ENCODE measurements around the gene HIVEP3. TPM values are rescaled to one million over a fixed set of nuclear protein-coding genes. Genes with fewer than 3 reads are reported as not detected.

Gene HIVEP3
- total and polyA plus RNA-seq, 2 donors (not counting 1 experiment from before 2014, with no cell fraction given) = 2.0 to 5.1 TPM

GRCh38 chr1:41702771-41703170 is 216.0 kb downstream of the HIVEP3 start:
- WGBS (ENCODE audit: insufficient coverage) = no CpG with 5 or more reads among the region's 4 CpGs
- no peak overlapping the region for H3K4me3 Mint-ChIP-seq
- Histone ChIP-seq H3K4me1 (ENCODE audit: control insufficient read depth in 2 of 2, insufficient read depth in 2 of 2, low read length in 2 of 2) (peaks cover 6 to 13% of the 10 kb centered on the region in 2 donors), H3K27me3 (replicated peaks in 1 of 4; ENCODE audit: control extremely low read depth in 1 of 4, control insufficient read depth in 3 of 4, insufficient read depth in 4 of 4, low read length in 3 of 4) (no peaks in the 10 kb centered on the region), H3K9ac (ENCODE audit: low read length) (no peak overlapping the region), H3K4me2 (replicated peaks; ENCODE audit: low read depth, low read length, poor library complexity, severe bottlenecking) (no peak overlapping the region), H3K79me2 (ENCODE audit: control insufficient read depth, insufficient read depth, low read length) (no peaks in the 10 kb centered on the region), H3K9me3 (ENCODE audit: control extremely low read depth in 1 of 3, control insufficient read depth in 2 of 3, insufficient read depth in 1 of 3, low read length in 2 of 3) (no peaks in the 10 kb centered on the region), H3K36me3 (replicated peaks in 1 of 2; ENCODE audit: control extremely low read depth in 1 of 2, control insufficient read depth in 1 of 2, extremely low read depth in 1 of 2, insufficient read depth in 2 of 2, low read length in 1 of 2) (no peaks in the 10 kb centered on the region), H2AFZ (ENCODE audit: insufficient read depth, low read depth, low read length, poor library complexity, severe bottlenecking) (no peak overlapping the region), H3K4me3 (ENCODE audit: control extremely low read depth in 1 of 5, extremely low read depth in 1 of 5, insufficient read depth in 1 of 5, low read depth in 2 of 5, low read length in 4 of 5) (no peak overlapping the region), H3K27ac (ENCODE audit: low read length in 2 of 2) (no peak overlapping the region), H4K20me1 (ENCODE audit: control insufficient read depth, insufficient read depth, low read length, poor library complexity, severe bottlenecking) (no peaks in the 10 kb centered on the region)
- H3K4me1 Mint-ChIP-seq = peaks cover 21% of the 10 kb centered on the region
- H3K9me3 Mint-ChIP-seq (ENCODE audit: insufficient read depth) = no peaks in the 10 kb centered on the region
- CTCF ChIA-PET = no interaction called here
- TF ChIP-seq EZH2 (IDR thresholded peaks at IDR 0.05; ENCODE audit: borderline replicate concordance, insufficient read depth, low read depth, low read length, poor library complexity, severe bottlenecking) = no peak
- no peak for TF ChIP-seq CTCF (IDR thresholded peaks at IDR 0.05)
- intact Hi-C loops (cut with micrococcal nuclease) = no loop called here
- H3K27me3 Mint-ChIP-seq = no peaks in the 10 kb centered on the region
- DNase-seq = no peak
- no peak overlapping the region for H3K27ac Mint-ChIP-seq
- POLR2A ChIA-PET = no interaction called here
- ATAC-seq (ENCODE audit: low read depth) = no peak

- no peak for ATAC-seq (ENCODE audit: low read depth)
- H3K9ac ChIP-seq (ENCODE audit: low read length) = no peak overlapping the region
- ChIA-PET CTCF (no interaction called here), POLR2A (no interaction called here)
- H3K4me3 ChIP-seq (ENCODE audit: control extremely low read depth in 1 of 5, extremely low read depth in 1 of 5, insufficient read depth in 1 of 5, low read depth in 2 of 5, low read length in 4 of 5) = no peak overlapping the region
- H3K27me3 Mint-ChIP-seq = no peaks in the 10 kb centered on the region
- H3K4me1 Mint-ChIP-seq = peaks cover 18% of the 10 kb centered on the region
- no peaks in the 10 kb centered on the region for H4K20me1 ChIP-seq (ENCODE audit: control insufficient read depth, insufficient read depth, low read length, poor library complexity, severe bottlenecking)
- no peaks in the 10 kb centered on the region for H3K9me3 ChIP-seq (ENCODE audit: control extremely low read depth in 1 of 3, control insufficient read depth in 2 of 3, insufficient read depth in 1 of 3, low read length in 2 of 3)
- H3K27ac ChIP-seq (ENCODE audit: low read length in 2 of 2) = no peak overlapping the region
- H3K4me2 ChIP-seq (replicated peaks; ENCODE audit: low read depth, low read length, poor library complexity, severe bottlenecking) = no peak overlapping the region
- no peaks in the 10 kb centered on the region for H3K27me3 ChIP-seq (replicated peaks in 1 of 4; ENCODE audit: control extremely low read depth in 1 of 4, control insufficient read depth in 3 of 4, insufficient read depth in 4 of 4, low read length in 3 of 4)
- no peak overlapping the region for H3K27ac Mint-ChIP-seq
- peaks cover 6 to 12% of the 10 kb centered on the region in 2 donors for H3K4me1 ChIP-seq (ENCODE audit: control insufficient read depth in 2 of 2, insufficient read depth in 2 of 2, low read length in 2 of 2)
- TF ChIP-seq EZH2 (IDR thresholded peaks at IDR 0.05; ENCODE audit: borderline replicate concordance, insufficient read depth, low read depth, low read length, poor library complexity, severe bottlenecking) = no peak
- TF ChIP-seq CTCF (IDR thresholded peaks at IDR 0.05) = no peak
- H3K9me3 Mint-ChIP-seq (ENCODE audit: insufficient read depth) = no peaks in the 10 kb centered on the region
- H3K4me3 Mint-ChIP-seq = no peak overlapping the region
- H2AFZ ChIP-seq (ENCODE audit: insufficient read depth, low read depth, low read length, poor library complexity, severe bottlenecking) = no peak overlapping the region
- no peaks in the 10 kb centered on the region for H3K36me3 ChIP-seq (replicated peaks in 1 of 2; ENCODE audit: control extremely low read depth in 1 of 2, control insufficient read depth in 1 of 2, extremely low read depth in 1 of 2, insufficient read depth in 2 of 2, low read length in 1 of 2)
- DNase-seq = no peak
- 96% methylated on average over 5 of the region's 6 CpGs for WGBS (ENCODE audit: insufficient coverage)
- H3K79me2 ChIP-seq (ENCODE audit: control insufficient read depth, insufficient read depth, low read length) = no peaks in the 10 kb centered on the region
- intact Hi-C loops (cut with micrococcal nuclease) = no loop called here
These were observed 217.7 kb downstream of the HIVEP3 start for GRCh38 chr1:41700986-41701535.
